Measurements from ENCODE around the gene AEN. TPM values are rescaled to one million over a fixed set of nuclear protein-coding genes. Genes with fewer than 3 reads are reported as not detected.
A peak's percentile ranks its signal among the peaks of the same experiment; 100 is the strongest.

AEN gene
- total RNA-seq, 2 experiments from 2014 or later = 38.2 to 42.5 TPM

DNA sequence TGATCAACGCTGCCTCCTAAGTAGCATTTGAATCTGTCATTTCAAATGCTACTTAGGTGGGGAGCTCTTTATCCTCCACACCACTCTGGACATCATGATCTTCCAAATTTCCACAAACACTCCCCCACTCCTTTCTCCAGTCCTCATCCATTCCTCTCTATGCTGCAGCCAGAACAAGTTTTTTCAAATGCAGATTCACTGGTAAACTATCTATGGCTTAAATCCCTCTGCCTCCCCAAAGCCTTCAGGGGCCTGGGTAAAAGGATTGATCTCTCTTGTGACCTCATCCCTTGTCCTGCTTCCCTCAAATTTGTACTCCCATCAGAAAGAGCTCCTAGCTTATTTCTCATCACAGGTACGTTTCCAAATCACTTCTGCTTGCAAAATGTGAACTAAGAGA is 1.3 kb upstream of the AEN start:
- H3K27me3 Mint-ChIP-seq = peaks cover 2% of the 10 kb centered on the region
- H3K4me1 Mint-ChIP-seq = peaks cover 28% of the 10 kb centered on the region
- no peak overlapping the region for H3K4me3 Mint-ChIP-seq
- H3K27ac Mint-ChIP-seq = no peak overlapping the region
- DNase-seq (no peak), ATAC-seq (ENCODE audit: low read depth) (no peak)
- H3K36me3 Mint-ChIP-seq = peaks cover 10% of the 10 kb centered on the region
- POLR2A ChIA-PET = no interaction called here
- H3K9me3 Mint-ChIP-seq = no peaks in the 10 kb centered on the region

DNA sequence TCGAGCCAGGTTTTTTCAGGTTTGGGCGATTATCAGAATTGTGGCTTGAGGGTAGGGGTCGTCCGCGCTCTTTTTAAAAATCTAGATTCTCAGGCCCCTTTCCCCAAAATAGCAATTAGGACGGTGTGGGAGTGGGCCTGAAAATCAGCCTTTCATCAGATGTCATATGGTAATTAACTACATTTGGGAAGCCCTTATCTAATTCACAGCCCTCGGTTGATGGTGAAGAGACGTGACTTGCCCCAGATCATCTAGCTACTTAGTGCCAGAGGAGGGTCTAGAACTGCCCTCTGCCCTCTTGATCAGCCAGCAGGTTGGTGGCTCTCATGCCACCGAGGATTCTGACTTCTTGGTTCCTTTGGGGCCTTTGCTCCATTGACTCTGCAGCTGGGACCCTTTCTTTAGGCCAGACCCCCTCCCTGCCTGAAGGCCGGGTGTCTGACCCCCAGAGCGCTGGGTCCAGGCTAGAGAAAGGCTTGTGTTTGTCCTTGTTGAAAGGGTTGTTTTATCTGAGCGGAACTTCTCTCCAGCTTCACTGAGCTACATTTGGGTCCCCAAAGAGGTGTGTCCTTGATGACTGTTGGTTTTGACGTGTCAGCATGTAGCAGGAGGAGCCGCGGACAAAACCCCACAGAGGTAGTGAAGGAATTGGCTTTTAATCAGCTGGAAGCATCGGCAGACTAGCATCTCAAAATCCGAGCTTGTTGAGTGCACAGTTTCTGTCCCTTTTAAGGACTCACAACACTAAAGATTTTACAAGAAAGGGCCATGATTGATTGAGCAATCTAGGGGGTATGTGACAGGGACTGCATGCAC is 857 bp downstream of the AEN start:
- no peaks in the 10 kb centered on the region for H3K9me3 Mint-ChIP-seq
- peak; percentile 55 for DNase-seq
- H3K4me1 Mint-ChIP-seq = peaks cover 38% of the 10 kb centered on the region

DNA sequence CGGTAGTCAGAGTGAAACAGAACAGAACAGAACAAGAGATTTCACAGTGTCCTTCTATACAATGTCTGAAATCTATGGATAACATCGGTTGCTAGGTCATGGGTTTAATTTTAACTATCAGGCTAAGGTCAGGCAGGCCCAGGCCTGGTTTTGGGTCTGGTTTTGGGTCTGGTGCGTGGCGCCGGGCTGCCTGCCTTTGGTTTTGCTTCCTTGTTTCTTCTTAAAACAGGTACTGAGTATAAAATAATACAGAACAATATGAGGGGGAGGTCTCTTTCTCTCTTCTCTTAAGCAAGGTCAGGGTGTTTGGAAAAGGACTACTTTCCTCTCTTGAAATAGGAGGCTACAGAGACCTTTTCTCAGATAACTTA is 1.4 kb downstream of the AEN start:
- H3K9me3 Mint-ChIP-seq = no peaks in the 10 kb centered on the region
- H3K27me3 Mint-ChIP-seq = no peaks in the 10 kb centered on the region
- peaks cover 44% of the 10 kb centered on the region for H3K4me1 Mint-ChIP-seq
- ATAC-seq (ENCODE audit: low read depth) (peak; percentile 1), DNase-seq (no peak)
- peak overlapping the region; percentile 96 for H3K27ac Mint-ChIP-seq
- H3K4me3 Mint-ChIP-seq = peak overlapping the region; percentile 97
- peaks cover 15% of the 10 kb centered on the region for H3K36me3 Mint-ChIP-seq
- POLR2A ChIA-PET = interaction anchor here (0.7 to 2.2 kb wide), 6 partner anchors 13 to 952 kb away, joined by 3 to 21 read pairs (median 4); partner anchors contain the start of gene TICRR

More for the DNA sequence above, 857 bp downstream of the AEN start:
- Mint-ChIP-seq H3K36me3 (peaks cover 10% of the 10 kb centered on the region), H3K4me3 (peak overlapping the region; percentile 97), H3K27ac (peak overlapping the region; percentile 96), H3K27me3 (no peaks in the 10 kb centered on the region)
- POLR2A ChIA-PET = interaction anchor here (0.7 to 2.2 kb wide), 6 partner anchors 14 to 953 kb away, joined by 3 to 21 read pairs (median 4); partner anchors contain the start of gene TICRR
- ATAC-seq (ENCODE audit: low read depth) = peak; percentile 52

DNA sequence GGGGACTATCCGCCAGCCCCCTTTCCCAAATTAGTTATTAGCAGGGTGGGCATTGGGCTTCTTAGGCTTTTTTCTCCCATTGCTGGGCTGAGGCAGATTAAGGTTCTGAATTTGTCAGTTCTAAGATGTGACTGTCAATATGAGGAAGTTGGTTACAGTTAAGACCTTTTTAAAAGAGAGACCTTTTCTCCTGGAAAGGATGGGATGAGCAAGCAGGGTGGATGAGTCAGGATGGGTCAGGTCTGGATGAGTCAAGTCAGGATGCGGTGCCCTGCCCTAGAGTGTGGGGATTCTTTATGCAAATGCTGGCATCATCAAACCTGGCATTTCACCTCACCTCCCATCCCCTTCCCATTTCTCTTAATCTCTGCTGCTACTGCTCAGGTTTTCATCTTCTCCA is 1.9 kb downstream of the AEN start:
- H3K4me1 Mint-ChIP-seq = peaks cover 48% of the 10 kb centered on the region
- H3K36me3 Mint-ChIP-seq = peaks cover 20% of the 10 kb centered on the region
- H3K4me3 Mint-ChIP-seq = peak overlapping the region; percentile 97
- no peak for ATAC-seq (ENCODE audit: low read depth)
- H3K27ac Mint-ChIP-seq = peak overlapping the region; percentile 96
- no peaks in the 10 kb centered on the region for H3K9me3 Mint-ChIP-seq
- POLR2A ChIA-PET = interaction anchor here (2.3 to 2.8 kb wide), 2 partner anchors 23 to 156 kb away, joined by 7 to 17 read pairs; partner anchors contain the start of genes MRPL46 and MRPS11
- H3K27me3 Mint-ChIP-seq = no peaks in the 10 kb centered on the region
- no peak for DNase-seq

DNA sequence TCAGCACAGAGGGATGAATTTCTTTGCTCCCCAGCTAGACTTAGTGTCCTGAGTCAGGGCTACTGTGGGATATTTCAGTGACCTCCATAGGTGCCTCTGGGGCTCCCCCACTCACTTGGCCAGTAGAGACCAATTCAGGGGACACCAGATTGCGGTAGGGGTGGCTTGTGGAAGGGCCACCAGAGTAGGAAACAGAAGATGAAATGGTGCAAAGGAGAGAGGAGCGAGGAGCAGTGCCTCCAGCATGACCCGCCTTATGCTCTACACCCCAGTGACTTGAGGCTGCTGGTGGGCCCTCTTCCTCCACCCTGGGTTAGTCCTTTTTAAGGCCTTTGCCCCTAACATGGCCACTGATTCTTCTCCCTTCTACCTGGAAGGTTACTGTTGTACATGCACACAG is 2.5 kb downstream of the AEN start:
- Mint-ChIP-seq H3K27ac (peak overlapping the region; percentile 96), H3K4me3 (peak overlapping the region; percentile 97), H3K36me3 (peaks cover 23% of the 10 kb centered on the region), H3K27me3 (no peaks in the 10 kb centered on the region), H3K4me1 (peaks cover 53% of the 10 kb centered on the region), H3K9me3 (no peaks in the 10 kb centered on the region)
- POLR2A ChIA-PET = interaction anchor here (0.9 to 2.8 kb wide), 7 partner anchors 23 to 465 kb away, joined by 3 to 17 read pairs (median 7); partner anchors contain the start of genes ABHD2, MRPL46 and MRPS11
- DNase-seq = no peak
- no peak for ATAC-seq (ENCODE audit: low read depth)

DNA sequence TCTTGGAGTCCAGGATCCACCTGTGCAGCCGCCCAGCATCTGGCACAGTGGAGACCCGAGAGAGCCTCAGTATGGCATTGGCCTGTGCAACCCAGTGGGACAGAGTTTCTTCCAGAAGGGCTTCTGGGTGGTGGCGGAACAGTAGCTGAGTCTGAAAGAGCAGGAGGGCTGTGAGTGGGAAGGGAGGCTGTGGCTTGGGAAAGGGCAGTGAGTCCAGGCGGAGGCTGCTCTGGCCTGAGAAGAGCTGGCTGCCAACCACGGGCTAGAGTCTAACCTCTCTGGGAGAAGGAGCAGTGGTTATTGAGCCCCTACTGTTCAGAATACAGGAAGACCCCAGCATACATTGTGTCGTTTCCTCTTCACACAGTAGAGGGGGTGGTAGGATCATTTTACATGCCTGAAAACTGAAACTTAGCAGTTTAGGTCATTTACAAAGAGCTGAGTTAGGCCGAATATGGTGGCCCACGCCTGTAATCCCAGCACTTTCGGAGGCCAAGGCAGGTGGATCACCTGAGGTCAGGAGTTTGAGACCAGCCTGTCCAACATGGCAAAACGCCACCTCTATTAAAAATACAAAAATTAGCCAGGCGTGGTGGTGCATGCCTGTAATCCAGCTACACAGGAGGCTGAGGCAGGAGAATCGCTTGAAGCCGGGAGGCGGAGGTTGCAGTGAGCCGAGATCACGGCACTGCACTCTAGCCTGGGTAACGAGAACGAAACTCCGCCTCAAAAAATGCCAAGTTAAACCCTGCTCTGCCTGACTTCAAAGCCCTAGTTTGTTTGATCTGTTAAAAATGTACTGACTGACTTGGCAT is 3.2 kb downstream of the AEN start:
- POLR2A ChIA-PET = interaction anchor here (0.6 to 2.8 kb wide), 9 partner anchors 9 to 464 kb away, joined by 3 to 17 read pairs (median 6); partner anchors contain the start of genes ABHD2, MRPL46 and MRPS11
- Mint-ChIP-seq H3K4me1 (peaks cover 59% of the 10 kb centered on the region), H3K27ac (peak overlapping the region; percentile 96), H3K27me3 (no peaks in the 10 kb centered on the region), H3K4me3 (peak overlapping the region; percentile 97), H3K9me3 (no peaks in the 10 kb centered on the region), H3K36me3 (peaks cover 23% of the 10 kb centered on the region)
- ATAC-seq (ENCODE audit: low read depth) = peak; percentile 37
- DNase-seq = peak; percentile 62

DNA sequence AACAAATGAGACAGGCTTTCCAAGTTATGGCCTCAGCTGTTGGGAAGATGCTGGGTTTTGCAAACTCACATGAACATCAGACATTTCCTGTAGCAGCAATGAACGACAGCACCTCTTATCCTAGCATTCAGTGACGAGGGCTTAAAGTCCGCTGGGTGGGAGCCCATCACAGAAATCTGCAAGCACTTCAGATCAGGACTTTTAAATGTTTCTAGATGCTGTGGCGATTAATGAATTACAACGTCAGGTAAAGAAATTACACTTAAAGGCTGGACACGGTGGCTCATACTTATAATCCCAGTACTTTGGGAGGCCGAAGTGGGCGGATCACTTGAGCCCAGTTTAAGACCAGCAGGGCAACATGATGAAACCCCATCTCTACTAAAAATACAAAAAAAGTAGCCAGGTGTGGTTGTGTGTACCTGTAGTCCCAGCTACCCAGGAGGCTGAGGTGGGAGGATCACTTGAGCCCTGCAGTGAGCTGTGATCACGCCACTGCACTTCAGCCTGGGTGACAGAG is 3.9 kb downstream of the AEN start:
- POLR2A ChIA-PET = interaction anchor here (1.2 to 2.8 kb wide), 8 partner anchors 8 to 258 kb away, joined by 3 to 17 read pairs (median 6); partner anchors contain the start of genes MRPL46 and MRPS11
- ATAC-seq (ENCODE audit: low read depth) (no peak), DNase-seq (no peak)
- Mint-ChIP-seq H3K27me3 (no peaks in the 10 kb centered on the region), H3K9me3 (no peaks in the 10 kb centered on the region), H3K4me1 (peaks cover 66% of the 10 kb centered on the region), H3K36me3 (peaks cover 30% of the 10 kb centered on the region), H3K4me3 (peak overlapping the region; percentile 97), H3K27ac (peak overlapping the region; percentile 96)

DNA sequence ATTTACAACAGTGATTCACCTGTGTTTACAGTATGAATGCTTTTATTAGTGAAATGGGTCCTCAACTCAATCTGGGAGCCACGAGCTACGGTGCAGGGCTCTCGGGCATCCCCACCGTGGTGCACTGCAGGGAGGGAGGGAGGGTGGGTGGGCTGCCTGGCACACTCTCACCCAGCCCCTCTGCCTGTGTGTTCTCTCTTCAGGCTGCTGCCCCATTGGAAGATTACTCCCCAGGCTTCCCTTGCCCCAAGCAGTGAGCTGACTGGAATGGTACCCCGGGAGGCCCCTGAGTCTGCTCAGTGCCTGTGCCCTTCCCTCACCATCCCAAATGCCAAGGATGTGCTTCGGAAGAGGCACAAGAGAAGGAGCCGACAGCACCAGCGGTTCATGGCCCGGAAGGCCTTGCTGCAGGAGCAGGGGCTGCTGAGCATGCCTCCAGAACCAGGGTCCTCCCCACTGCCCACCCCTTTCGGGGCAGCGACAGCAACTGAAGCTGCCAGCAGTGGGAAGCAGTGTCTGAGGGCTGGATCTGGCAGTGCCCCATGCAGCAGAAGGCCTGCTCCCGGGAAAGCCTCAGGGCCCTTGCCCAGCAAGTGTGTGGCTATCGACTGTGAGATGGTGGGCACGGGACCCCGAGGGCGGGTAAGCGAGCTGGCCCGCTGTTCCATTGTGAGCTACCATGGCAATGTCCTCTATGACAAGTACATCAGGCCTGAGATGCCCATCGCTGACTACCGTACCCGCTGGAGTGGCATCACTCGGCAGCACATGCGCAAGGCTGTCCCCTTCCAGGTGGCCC is 5.0 kb downstream of the AEN start:
- Mint-ChIP-seq H3K36me3 (peaks cover 36% of the 10 kb centered on the region), H3K27me3 (no peaks in the 10 kb centered on the region), H3K4me1 (peaks cover 68% of the 10 kb centered on the region), H3K27ac (peak overlapping the region; percentile 97), H3K9me3 (no peaks in the 10 kb centered on the region), H3K4me3 (peak overlapping the region; percentile 72)
- POLR2A ChIA-PET = interaction anchor here (0.6 to 2.8 kb wide), 4 partner anchors 20 to 619 kb away, joined by 4 to 17 read pairs (median 4); no protein-coding TSS in a partner anchor
- DNase-seq (no peak), ATAC-seq (ENCODE audit: low read depth) (no peak)

DNA sequence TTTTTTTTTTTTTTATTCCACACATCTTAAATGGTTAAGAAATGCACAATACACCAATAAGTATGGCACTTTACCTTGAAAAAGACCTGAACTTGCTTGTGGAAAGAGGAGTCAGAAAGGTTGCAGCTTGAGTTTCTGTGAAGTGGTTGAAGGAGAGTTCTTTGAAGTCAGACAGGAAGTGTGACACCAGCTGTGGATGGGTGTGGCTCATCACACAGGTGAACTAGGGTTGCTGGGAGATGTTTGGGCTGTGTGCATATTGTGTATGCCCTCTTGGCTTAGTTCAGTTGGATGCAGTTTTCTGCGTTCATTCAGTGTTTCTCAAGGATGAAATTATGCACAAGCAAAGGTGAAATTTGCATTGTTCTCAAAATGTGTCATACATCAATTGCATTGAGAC is 6.3 kb downstream of the AEN start:
- no peaks in the 10 kb centered on the region for H3K9me3 Mint-ChIP-seq
- no peaks in the 10 kb centered on the region for H3K27me3 Mint-ChIP-seq
- H3K27ac Mint-ChIP-seq = peak overlapping the region; percentile 97
- peaks cover 31% of the 10 kb centered on the region for H3K36me3 Mint-ChIP-seq
- peak overlapping the region; percentile 72 for H3K4me3 Mint-ChIP-seq
- peaks cover 70% of the 10 kb centered on the region for H3K4me1 Mint-ChIP-seq
- ATAC-seq (ENCODE audit: low read depth) = peak; percentile 73
- POLR2A ChIA-PET = interaction anchor here (1.3 to 1.6 kb wide), 2 partner anchors 29 to 30 kb away, joined by 4 read pairs; no protein-coding TSS in a partner anchor
- DNase-seq = no peak

DNA sequence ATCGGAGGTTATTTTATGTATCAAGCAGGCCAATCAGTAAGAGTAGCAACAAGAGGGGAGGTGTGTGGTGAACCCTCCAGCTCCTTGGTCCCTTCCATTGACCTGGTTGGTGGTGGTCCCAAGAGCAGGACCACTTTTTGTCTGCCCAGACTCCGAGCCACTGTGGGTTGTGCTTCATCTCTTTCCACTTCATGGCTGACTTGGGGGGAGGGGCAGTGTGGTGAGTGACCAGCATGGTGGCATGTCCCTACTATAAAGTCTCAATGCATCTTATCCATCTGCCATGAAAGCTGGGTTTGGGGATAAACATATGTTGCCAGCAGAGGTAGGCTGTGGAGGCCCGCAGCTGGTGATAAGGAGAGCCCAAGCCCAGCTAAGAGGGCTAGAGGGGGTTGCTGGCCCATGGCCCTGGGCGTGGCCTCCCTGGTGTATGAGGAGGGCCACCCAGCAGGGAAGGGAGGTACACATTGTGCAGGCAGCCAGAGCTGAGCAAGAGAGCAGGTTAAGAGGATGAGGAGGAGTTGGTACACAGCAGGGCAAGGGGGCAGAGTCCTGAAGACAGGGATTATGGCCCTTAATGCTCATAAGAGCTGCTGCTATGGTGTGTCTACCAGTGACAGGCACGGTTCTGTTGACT is 7.0 kb downstream of the AEN start:
- Mint-ChIP-seq H3K9me3 (no peaks in the 10 kb centered on the region), H3K27me3 (no peaks in the 10 kb centered on the region), H3K4me1 (peaks cover 69% of the 10 kb centered on the region), H3K27ac (peak overlapping the region; percentile 97), H3K4me3 (peak overlapping the region; percentile 72), H3K36me3 (peaks cover 34% of the 10 kb centered on the region)
- DNase-seq (no peak), ATAC-seq (ENCODE audit: low read depth) (no peak)
- POLR2A ChIA-PET = interaction anchor here (1.1 to 1.6 kb wide), 2 partner anchors 29 to 161 kb away, joined by 3 to 4 read pairs; partner anchors contain the start of genes MRPL46 and MRPS11

DNA sequence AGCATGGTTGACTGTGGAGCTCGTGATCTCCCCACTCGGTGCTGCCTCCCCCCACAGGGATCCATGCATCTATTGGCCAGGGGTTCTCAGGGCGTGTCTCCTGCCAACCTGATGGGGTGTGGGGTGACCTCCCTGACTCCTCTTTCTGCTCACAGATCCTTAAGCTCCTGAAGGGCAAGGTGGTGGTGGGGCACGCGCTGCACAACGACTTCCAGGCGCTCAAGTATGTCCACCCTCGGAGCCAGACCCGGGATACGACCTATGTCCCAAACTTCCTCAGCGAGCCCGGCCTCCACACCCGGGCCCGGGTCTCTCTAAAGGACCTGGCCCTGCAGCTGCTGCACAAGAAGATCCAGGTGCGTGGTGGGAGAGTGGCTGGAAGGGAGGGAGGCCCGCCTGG is 7.9 kb downstream of the AEN start:
- H3K27ac Mint-ChIP-seq = peak overlapping the region; percentile 97
- peaks cover 62% of the 10 kb centered on the region for H3K4me1 Mint-ChIP-seq
- H3K4me3 Mint-ChIP-seq = peak overlapping the region; percentile 22
- no peaks in the 10 kb centered on the region for H3K9me3 Mint-ChIP-seq
- POLR2A ChIA-PET = interaction anchor here (1.0 to 1.1 kb wide), 2 partner anchors 19 to 162 kb away, joined by 3 read pairs; partner anchors contain the start of genes MRPL46 and MRPS11
- H3K36me3 Mint-ChIP-seq = peaks cover 39% of the 10 kb centered on the region
- no peak for DNase-seq
- no peaks in the 10 kb centered on the region for H3K27me3 Mint-ChIP-seq
- no peak for ATAC-seq (ENCODE audit: low read depth)

Measured in activated naive CD8-positive, alpha-beta T cell treated with anti-CD3 and anti-CD28 coated beads, Interleukin-2, amount 10 ng/mL, durations not matched to agents 7 days and 5 days (primary cell).